Activated CD4-positive, alpha-beta memory T cell treated with anti-CD3 and anti-CD28 coated beads, Interleukin-2, amount 10 ng/mL, durations not matched to agents 7 days and 5 days (primary cell): ENCODE results near the gene PLA2G15. TPM values are rescaled to one million over a fixed set of nuclear protein-coding genes. Genes with fewer than 3 reads are reported as not detected.

Experiments
- total RNA-seq, 2 experiments: library from RNA; stranded (reverse); gene quantifications; one replicate each; pipeline ENCODE4 v1.2.3, GENCODE V29; 2021

PLA2G15 gene
- total RNA-seq, 2 experiments from 2014 or later: 7.4 to 7.5 TPM

Other genes with a start within 250 kb of the PLA2G15 start
- 10 to 100 TPM; 17.5 to 18.1 TPM for gene DPEP2, start 245.9 kb upstream of the PLA2G15 start, total RNA-seq
- not detected for gene DPEP2NB, start 229.5 kb upstream of the PLA2G15 start, total RNA-seq
- 10 to 100 TPM; 11.6 to 12.3 TPM for gene DDX28, start 222.1 kb upstream of the PLA2G15 start, total RNA-seq
- gene DUS2, start 222.1 kb upstream of the PLA2G15 start, total RNA-seq: 10 to 100 TPM; 23.8 to 24.4 TPM
- 100 to 1,000 TPM; 208 to 209 TPM for gene NFATC3, start 160.0 kb upstream of the PLA2G15 start, total RNA-seq
- gene ESRP2, start 9.2 kb upstream of the PLA2G15 start, total RNA-seq: not detected
- 10 to 100 TPM; 66.7 to 68.9 TPM for gene SLC7A6, start 19.2 kb downstream of the PLA2G15 start, total RNA-seq
- 10 to 100 TPM; 30.4 to 31.2 TPM for gene SLC7A6OS, start 65.6 kb downstream of the PLA2G15 start, total RNA-seq
- 10 to 100 TPM; 50.4 to 52.2 TPM for gene PRMT7, start 65.6 kb downstream of the PLA2G15 start, total RNA-seq
- under 1 TPM; 0.38 to 0.53 TPM for gene SMPD3, start 203.1 kb downstream of the PLA2G15 start, total RNA-seq